HG02870 (cell line): ENCODE data around the gene NOC4L.

Experiments used
- ATAC-seq: cut with Tn5 transposase; IDR thresholded peaks from one replicate; pipeline ENCODE4 v1.9.1; 2021; ENCODE audit warnings: mild to moderate bottlenecking, moderate library complexity; ENCODE audit not compliant: unreplicated experiment

Gene NOC4L

DNA sequence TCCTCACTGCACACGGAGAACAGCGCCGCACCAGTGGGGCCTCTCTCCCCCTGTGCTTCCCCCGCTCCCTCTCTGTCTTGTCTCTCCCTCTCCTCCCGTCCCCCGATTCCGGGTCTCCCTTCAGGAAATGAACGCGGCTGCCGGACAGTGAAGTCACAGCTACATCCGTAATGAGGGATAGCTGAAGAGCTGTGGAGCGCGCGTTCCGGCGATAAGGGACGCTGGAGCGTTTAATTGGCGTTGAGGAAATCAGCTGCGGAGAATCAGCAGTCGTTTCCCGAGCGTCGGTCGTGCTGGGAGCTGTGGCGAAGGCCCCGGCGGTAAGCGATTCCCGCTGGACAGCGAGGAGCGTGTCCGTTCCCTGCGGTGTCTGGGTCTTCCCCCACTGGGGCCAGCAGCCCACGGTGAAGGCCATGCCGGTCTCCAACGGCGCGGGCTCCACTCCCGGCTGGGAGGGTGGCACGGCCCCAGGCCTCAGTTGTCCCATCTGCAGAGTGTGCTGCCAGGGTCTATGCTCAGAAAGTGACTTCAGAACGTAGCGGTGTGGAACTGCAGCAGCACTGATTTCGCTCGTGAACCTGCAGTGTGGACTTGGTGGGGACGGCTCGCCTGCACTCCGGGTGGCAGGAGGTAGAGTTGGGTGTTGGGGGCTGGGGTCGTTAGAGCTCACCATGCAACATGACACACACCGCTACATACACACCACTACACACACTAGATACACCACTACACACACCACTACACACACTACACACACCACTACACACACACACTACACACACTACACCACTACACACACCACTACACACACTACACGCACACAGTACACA is 10.9 kb downstream of the NOC4L start:
- ATAC-seq, result no peak

- ATAC-seq, result no peak
These were observed 11.7 kb downstream of the NOC4L start for GRCh38 chr12:132155771-132156572.

DNA sequence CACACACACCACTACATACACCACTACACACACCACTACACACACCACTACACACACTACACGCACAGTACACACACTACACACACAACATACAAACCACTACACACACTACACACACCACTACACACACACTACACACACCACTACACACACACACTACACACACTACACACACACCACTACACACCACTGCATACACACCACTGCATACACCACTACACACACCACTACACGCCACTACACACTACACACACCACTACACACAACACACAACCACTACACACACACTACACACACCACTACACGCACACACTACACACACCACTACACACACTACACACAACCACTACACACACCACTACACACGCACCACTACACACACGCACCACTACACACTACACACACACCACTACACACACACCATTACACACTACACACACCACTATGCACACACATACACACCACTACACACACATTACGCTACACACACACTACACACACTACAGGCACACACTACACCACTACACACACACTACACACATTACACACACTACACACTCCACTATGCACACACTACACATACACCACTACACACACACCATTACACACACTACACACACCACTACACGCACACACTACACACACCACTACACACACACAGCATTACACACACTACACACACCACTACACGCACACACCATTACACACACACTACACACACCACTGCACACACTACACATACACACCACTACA is 12.5 kb downstream of the NOC4L start:
- ATAC-seq, result no peak

- no peak for ATAC-seq
These were observed 13.6 kb downstream of the NOC4L start for GRCh38 chr12:132157733-132158409.

DNA sequence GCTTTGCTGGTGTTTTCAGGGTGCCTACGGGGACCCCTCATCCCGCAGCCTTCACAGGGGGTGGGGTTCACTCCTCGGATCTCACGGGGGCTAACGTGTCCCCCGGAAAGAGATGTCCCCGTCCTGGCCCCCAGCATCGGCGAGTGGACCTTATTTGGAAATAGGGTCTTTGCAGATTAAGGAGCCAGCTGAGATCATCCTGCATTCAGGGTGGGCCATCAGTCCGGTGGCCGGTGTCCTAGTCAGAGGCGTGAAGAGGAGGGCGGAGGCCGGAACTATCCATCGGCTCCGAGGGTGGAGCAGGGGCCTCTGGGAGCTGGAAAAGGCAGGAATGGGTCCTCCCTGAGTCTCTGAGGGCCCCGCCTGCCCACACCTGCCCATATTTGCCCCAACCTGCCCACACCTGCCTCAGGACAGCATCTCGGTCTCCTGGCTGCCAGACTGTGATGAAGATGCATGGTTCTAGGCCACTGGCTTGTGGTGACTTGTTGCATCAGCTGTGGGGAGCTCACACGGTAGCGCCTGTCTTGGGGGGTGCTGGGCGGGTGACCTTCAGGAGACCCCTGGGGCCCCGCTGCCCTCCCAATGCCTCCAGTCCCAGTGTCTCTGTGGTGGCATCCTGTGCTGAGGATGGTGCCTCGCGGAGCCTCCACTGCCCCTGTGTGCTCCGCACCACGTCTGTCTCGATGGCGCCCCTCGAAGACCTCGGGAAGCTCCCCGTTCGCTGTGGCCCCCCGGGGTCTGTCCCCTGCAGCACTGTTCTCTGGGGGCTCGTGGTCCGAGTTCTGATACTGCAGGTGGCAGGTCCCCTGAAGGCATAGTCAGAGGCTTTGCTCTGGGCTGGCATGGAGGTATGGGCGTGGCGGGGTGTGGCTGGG is 14.7 kb downstream of the NOC4L start:
- ATAC-seq, result no peak

- no peak for ATAC-seq
These were observed 15.3 kb downstream of the NOC4L start for GRCh38 chr12:132159555-132160003.

DNA sequence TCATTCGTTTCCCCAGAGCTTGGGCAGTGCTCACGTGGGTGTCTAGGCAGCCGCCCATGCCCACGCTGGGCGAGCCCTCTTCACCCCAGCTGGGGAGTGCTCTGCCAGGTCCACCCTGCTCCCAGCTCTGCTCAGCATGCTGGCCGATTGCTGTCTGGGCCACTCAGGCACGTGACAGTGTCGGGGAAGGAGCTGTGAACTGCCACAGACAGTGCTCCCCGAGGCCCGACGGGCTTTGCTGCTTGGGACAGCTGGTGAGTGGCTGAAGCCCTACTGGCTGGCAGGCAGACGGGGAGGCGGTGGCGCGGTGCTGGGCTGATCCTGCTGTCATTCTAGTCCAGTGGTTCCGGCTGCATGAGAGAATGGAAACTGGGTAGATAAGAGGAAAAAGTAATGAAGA is 15.8 kb downstream of the NOC4L start:
- ATAC-seq, result no peak

GRCh38 chr12:132160601-132161035 is 16.4 kb downstream of the NOC4L start:
- ATAC-seq, result no peak

GRCh38 chr12:132161036-132161781 is 17.0 kb downstream of the NOC4L start:
- ATAC-seq, result no peak

GRCh38 chr12:132161796-132162507 is 17.7 kb downstream of the NOC4L start:
- no peak for ATAC-seq

- no peak for ATAC-seq
These were observed 18.3 kb downstream of the NOC4L start for GRCh38 chr12:132162508-132163031.

DNA sequence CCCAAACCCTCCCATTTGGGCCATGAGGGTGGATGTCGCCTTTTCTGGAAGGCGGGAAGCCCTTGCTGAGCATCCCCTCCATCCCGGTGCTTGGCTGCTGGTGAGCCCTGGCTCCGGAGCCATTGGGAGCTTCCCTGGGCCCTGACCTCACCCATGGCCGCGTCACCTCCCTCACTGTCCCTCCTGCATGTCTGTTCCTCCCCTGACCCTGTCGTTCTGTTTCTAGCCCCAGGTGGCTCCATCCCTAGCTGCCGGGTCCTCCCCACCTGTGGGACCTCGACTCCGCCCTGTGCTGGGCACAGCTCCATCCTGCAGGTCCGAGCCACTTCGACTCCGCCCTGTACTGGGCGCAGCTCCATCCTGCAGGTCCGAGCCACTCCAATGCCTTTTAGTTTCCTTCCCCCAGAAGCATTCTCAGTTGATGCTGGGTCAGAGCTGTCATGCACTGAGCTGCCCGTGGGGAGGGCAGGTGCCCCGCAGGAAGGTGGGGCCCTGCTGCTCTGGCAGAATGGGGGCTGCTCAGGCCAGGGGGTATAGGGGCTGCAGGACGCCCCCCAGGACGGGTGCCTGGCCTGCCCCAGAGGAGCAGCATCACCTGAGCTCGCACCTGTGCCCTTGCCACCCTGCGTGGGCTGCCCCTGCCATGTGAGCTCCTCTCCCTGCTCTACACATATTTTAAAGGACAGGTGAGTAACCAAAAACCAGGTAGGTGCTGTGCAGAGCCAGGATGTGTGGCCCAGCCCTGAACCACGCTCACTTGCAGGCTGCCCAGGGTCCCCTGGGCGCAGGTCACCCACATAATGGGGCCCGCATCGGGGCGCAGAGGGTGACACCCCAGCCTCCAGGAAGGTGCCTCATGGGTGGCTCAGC is 19.0 kb downstream of the NOC4L start:
- ATAC-seq, result no peak

DNA sequence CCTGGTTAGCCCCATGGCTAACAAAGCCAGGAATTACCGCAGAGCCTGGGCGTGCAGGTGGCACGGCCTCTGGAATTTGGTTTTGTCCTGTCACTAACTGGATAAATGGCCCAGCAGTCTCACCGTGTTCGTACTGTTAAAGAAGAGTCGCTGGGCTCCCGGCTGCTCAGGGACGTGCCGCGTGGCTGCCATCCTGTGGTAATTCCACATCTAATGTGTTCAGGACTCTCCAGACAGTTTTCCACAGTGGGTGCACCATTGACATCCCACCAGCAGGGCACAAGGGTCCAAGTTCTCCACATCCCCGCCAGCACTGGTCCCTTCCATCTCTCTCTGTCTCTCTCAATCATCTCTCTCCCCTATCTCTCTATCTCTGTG is 19.6 kb downstream of the NOC4L start:
- ATAC-seq, result no peak

GRCh38 chr12:132164426-132164825 is 20.2 kb downstream of the NOC4L start:
- ATAC-seq, result no peak

- no peak for ATAC-seq
These were observed 21.3 kb downstream of the NOC4L start for GRCh38 chr12:132165584-132165983.

DNA sequence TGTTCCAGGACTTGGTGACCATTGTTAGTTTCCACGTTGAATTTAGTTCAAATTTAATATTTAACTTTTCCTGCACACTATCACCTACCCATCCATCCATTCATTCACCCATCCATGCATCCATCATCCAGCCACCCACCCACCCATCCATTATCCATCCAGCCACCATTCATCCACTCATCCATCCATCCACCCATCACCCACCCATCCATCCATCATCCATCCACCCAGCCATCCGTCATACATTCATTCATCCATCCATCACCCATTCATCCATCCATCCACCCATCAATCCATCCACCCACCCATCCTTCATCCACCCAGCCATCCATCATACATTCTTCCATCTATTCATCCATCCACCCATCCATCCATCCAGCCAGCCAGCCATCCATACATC is 21.8 kb downstream of the NOC4L start:
- ATAC-seq, result no peak
